Bronchial epithelial cell (primary cell): ENCODE data around the gene ERLEC1. TPM values are rescaled to one million over a fixed set of nuclear protein-coding genes. Genes with fewer than 3 reads are reported as not detected.
A peak's percentile ranks its signal among the peaks of the same experiment; 100 is the strongest.
"Not testable (repeated sequence)": the region's sequence is repeated elsewhere in the genome, so short reads cannot be mapped to it uniquely, and the experiment has no call there.

Experiments used
- DNase-seq: peaks from one replicate; pipeline ENCODE4 v3.0.0-alpha.2; 2010; ENCODE audit warnings: low read depth
- FAIRE-seq: peaks from 2 replicates; lab custom pipeline; 2011; peaks lifted over from hg19 to GRCh38; lab: Jason Lieb, UNC
- H3K27me3 ChIP-seq: 2 replicates; pipeline ENCODE4 v1.5.1; 2011; ENCODE audit warnings: low read length; ENCODE audit not compliant: control insufficient read depth, insufficient read depth
- H3K36me3 ChIP-seq: 2 replicates; pipeline ENCODE4 v1.5.1; 2011; ENCODE audit warnings: low read length; ENCODE audit not compliant: control insufficient read depth, insufficient read depth
- H3K4me3 ChIP-seq: 2 replicates; pipeline ENCODE4 v1.5.1; 2011; ENCODE audit warnings: mild to moderate bottlenecking, low read depth, low read length, control low read depth
- total RNA-seq: library from RNA; depleted of rRNA; stranded (reverse); fragments of >200 nt; gene quantifications from 2 replicates; pipeline ENCODE4 v1.2.1, GENCODE V29; 2014
- TF ChIP-seq, protein P1 (sequence below): IDR thresholded peaks from 2 replicates; pipeline ENCODE4 v1.5.1; 2011; ENCODE audit warnings: mild to moderate bottlenecking, moderate library complexity, low read length, control low read depth, inconsistent platforms; ENCODE audit not compliant: insufficient read depth, severe bottlenecking

The ERLEC1 gene
- total RNA-seq, 1 donor from 2014 or later = 52.1 TPM

DNA sequence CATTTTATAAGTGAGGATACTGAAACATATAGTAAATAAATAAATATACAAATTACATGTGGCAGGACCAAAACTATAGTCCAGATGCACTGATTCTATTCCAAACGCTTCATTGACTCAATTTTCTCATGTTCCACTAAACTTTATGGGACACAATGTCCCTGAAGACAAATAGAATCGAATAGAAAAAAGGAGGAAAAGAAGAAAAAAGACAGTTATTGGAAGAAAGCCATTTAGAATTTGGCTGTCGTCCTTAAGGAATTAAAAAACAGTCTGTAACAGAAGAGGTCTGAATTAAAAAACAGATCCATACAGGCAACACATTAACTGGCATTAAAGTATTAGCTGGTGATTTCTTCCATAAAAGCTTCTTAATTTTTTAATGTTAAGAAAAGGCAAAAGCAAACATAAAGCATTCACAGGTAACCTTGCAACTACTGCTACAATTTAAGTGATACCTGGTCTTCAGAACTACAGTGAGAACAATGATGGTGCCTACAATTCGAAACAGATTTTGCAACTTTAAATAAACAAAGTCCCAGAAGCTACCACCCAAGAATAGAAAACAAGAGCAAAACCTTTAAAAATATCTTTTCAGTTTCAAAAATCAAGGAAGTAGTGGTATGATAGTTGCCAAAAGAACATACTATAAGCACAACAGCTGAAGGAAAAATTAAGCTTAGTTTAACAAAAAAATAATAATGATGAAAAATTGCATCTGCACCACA, 36.6 kb upstream of the ERLEC1 start:
- TF ChIP-seq, protein P1, sequence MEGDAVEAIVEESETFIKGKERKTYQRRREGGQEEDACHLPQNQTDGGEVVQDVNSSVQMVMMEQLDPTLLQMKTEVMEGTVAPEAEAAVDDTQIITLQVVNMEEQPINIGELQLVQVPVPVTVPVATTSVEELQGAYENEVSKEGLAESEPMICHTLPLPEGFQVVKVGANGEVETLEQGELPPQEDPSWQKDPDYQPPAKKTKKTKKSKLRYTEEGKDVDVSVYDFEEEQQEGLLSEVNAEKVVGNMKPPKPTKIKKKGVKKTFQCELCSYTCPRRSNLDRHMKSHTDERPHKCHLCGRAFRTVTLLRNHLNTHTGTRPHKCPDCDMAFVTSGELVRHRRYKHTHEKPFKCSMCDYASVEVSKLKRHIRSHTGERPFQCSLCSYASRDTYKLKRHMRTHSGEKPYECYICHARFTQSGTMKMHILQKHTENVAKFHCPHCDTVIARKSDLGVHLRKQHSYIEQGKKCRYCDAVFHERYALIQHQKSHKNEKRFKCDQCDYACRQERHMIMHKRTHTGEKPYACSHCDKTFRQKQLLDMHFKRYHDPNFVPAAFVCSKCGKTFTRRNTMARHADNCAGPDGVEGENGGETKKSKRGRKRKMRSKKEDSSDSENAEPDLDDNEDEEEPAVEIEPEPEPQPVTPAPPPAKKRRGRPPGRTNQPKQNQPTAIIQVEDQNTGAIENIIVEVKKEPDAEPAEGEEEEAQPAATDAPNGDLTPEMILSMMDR = no peak
- DNase-seq (no peak), FAIRE-seq (no peak)
- Histone ChIP-seq H3K36me3 (no peaks in the 10 kb centered on the region), H3K4me3 (no peak overlapping the region), H3K27me3 (no peaks in the 10 kb centered on the region)

DNA sequence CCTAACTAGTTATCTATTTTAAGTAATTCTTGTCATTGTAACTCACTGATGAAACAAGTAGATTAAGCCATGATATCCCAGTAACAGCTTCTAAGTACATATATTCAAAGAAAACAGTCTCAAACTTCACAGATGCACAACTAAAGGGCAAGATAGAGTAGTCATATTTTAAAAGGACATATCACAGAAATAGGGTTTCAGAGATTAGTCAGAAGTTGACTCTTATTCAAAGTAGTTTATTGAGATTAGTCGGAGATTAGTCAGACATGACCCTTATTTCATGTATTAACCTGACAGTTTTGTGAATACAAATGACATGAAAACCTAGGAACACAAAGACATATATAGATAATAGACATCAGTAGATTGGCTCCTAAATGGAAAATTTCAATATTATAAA, 35.1 kb upstream of the ERLEC1 start:
- H3K36me3 ChIP-seq = no peaks in the 10 kb centered on the region
- DNase-seq (peak; percentile 92), FAIRE-seq (no peak)
- TF ChIP-seq, protein P1 = no peak
- no peak overlapping the region for H3K4me3 ChIP-seq
- H3K27me3 ChIP-seq = no peaks in the 10 kb centered on the region

DNA sequence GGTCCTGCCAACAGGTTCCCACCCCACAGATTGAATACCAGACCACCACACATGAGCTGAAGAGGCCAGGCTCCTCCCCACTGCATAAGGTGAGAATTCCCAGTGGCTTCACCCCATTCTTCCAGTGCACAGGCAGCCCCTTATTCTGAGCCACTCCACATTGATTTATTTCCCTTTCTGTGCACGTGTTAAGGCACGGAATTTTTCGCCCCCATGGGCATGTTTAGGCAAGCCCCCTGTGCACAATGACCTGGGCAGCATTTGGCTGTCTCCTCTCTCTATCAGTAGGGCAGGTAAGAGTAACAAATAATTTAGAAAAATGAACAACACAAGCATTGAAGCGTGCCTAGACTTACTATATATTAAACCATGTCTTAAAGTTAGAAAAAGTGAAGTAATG, 34.5 kb upstream of the ERLEC1 start:
- peak; percentile 65 for DNase-seq
- TF ChIP-seq, protein P1 = no peak

DNA sequence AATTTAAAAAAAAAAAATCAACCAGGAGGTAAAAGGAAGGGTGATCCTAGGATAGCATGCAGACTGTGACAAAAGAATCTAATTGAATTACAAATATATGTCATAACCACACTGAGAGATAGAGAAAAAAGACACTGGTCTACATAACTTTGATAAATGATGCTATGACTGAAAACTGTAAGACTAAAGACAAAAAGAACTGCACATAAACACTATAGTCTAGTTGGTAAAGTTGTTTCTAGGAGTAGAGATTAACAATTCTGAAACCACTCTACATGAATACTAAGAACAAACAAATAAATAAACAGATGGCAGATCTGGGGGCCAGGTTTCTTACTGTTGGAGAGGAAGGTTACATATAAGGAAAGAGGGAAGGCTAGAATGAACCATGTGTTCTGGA, 33.8 kb upstream of the ERLEC1 start:
- DNase-seq (no peak), FAIRE-seq (no peak)
- no peaks in the 10 kb centered on the region for H3K27me3 ChIP-seq
- H3K4me3 ChIP-seq = no peak overlapping the region
- H3K36me3 ChIP-seq = no peaks in the 10 kb centered on the region
- TF ChIP-seq, protein P1 = no peak

More for the DNA sequence above, 34.5 kb upstream of the ERLEC1 start:
- no peaks in the 10 kb centered on the region for H3K27me3 ChIP-seq
- no peaks in the 10 kb centered on the region for H3K36me3 ChIP-seq
- FAIRE-seq = no peak
- no peak overlapping the region for H3K4me3 ChIP-seq

DNA sequence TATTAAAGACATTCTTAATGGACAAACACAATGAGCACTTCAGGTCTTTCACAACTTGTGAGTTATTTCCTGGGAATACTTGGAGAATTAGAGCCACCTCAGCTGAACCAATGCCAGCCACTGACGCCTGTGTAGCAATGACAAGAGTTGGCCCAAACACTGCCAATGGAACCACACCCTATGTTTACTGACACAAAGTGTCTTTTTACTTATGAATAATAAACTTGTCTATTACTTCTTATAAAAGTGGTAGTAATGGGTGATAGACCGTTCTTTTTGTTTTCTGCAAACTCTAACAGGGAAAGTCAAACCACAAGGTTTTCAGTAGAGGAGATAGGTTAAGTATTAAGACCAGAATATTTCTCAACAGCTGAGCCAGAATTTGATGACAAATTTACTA, 31.7 kb upstream of the ERLEC1 start:
- Histone ChIP-seq H3K4me3 (no peak overlapping the region), H3K27me3 (no peaks in the 10 kb centered on the region), H3K36me3 (no peaks in the 10 kb centered on the region)
- FAIRE-seq (no peak), DNase-seq (peak; percentile 76)
- TF ChIP-seq, protein P1 = no peak

DNA sequence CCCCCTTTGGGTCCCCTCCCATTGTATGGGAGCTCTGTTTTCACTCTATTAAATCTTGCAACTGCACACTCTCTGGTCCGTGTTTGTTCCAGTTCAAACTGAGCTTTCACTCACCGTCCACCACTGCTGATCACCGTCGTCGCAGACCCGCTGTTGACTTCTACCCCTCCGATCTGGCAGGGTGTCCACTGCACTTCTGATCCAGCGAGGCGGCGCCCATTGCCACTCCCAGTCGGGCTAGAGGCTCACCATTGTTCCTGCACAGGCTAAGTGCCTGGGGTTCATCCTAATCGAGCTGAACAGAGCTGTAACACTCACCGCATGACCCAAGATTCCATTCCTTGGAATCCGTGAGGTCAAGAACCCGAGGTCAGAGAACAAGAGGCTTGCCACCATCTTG, 30.2 kb upstream of the ERLEC1 start:
- Histone ChIP-seq H3K4me3 (no peak overlapping the region), H3K36me3 (no peaks in the 10 kb centered on the region), H3K27me3 (no peaks in the 10 kb centered on the region)
- TF ChIP-seq, protein P1 = no peak
- FAIRE-seq (no peak), DNase-seq (no peak)

DNA sequence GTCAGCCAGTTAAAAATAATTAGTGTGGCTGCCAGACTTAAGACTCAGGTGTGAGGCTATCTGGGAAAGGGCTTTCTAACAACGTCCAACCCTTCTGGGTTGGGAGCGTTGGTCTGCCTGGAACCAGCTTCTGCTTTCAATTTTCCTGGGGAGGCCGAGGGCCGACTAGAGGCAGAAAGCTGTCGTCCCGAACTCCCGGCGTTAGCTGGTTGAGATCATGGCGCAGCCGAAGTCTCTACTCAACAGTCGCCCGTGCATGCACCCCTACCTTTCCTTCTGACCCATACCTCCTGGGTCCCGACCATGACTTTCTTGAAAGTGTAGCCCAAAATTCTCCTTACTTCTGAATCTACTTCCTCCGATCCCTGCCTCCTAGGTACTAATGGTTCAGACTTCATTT, 29.6 kb upstream of the ERLEC1 start:
- H3K4me3 ChIP-seq, H3K36me3 ChIP-seq, FAIRE-seq, DNase-seq, H3K27me3 ChIP-seq: not testable (repeated sequence)
